Measurements from ENCODE around the gene SLC39A11.
"Not testable (repeated sequence)": the region's sequence is repeated elsewhere in the genome, so short reads cannot be mapped to it uniquely, and the experiment has no call there.

SLC39A11 gene

GRCh38 chr17:72732893-72733618 is 359.4 kb downstream of the SLC39A11 start:
- DNase-seq = no peak

DNA sequence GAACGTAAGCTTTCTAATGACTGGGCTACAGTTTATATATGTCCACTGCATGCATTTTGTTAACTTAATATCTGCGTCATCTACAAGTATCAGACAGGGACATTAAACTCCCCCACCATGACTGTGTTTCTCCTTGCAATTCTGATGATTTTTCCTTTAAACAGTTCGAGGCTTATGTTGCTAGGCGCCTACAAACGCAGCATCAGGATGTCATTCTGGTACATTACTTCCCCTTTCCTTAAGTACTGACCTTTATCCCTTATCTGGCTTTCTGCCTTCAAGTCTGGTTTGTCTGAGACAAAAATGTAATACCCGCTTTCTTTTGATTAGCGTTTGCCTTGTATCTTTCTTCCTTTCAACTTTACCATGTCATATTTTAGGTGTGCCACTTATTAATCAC is 362.4 kb downstream of the SLC39A11 start:
- DNase-seq = no peak

- DNase-seq = no peak
These were observed 365.6 kb downstream of the SLC39A11 start for GRCh38 chr17:72726936-72727335.

GRCh38 chr17:72725433-72726068 is 366.9 kb downstream of the SLC39A11 start:
- DNase-seq = peak; percentile 73

DNA sequence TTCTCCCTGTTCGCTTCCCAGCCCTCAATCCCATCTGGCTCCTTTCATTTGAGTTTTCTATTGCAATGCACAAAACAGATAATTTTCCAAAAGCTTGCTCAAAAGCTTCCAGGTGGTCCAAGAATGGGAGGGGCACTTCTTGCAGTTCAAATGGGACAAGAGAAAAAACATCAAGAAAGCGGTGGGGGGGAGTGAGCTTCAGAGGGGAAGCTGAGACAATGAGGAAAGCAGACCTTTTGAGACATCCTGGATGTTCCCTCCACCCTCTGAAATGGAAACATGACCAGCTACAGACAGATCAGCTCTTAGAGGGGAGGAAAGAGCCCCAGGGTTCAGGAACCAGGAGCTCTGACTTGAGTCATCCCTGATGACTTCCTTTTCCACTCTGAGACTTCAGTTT is 368.2 kb downstream of the SLC39A11 start:
- DNase-seq = peak; percentile 67

GRCh38 chr17:72723711-72724110 is 368.8 kb downstream of the SLC39A11 start:
- DNase-seq = no peak

DNA sequence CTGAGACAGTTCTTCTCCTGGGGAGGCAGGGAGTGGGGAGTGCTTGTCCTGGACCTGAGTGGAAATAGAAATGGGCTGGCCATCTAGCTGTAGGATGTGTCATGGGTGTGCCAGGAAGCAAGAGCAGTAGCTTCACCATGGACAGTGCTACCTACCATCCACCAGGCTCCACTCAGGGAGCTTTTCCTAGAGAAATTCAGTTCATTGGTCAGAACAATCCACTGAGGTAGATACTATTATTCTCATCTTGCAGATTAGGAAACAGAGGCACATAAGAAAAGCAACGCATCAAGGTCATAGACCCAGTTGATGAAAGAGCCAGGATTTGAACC is 372.0 kb downstream of the SLC39A11 start:
- no peak for DNase-seq

GRCh38 chr17:72719578-72720493 is 372.7 kb downstream of the SLC39A11 start:
- DNase-seq = peak; percentile 67

DNA sequence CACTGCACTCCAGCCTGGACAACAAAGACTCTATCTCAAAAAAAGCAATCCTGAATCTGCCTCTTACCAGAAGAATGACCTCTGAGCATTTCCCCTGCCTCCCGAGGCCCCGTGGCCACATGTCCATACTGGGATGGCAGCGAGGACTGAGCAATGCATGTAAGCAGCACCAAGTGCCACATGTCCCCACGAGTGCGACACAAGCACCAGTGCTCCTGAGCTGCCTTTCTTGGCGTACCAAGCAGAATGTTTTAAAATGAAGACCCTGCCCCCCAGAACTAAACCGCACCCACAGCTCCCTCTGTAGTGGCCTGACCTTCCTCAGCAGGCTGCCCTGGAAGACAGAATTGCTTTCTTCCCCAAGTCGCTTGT is 373.3 kb downstream of the SLC39A11 start:
- no peak for DNase-seq

DNA sequence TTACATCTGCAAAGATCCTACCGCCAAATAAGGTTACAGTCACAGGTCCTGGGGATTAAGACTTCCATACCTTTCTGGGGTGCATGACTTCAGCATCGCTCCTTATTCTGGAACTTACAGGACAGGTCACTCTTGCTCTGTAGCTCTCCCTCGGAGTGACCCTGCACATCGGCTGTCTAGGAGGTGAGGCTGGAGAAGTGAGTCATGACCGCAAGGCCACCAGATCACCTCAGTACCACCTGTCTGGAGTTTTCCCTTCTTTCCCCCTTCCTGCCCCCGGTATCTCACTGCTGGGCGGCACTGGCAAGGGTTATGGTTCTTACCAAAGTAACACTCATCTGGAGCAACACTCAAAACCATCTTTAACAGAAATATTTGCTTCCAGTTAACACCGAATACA is 374.8 kb downstream of the SLC39A11 start:
- DNase-seq = no peak

DNA sequence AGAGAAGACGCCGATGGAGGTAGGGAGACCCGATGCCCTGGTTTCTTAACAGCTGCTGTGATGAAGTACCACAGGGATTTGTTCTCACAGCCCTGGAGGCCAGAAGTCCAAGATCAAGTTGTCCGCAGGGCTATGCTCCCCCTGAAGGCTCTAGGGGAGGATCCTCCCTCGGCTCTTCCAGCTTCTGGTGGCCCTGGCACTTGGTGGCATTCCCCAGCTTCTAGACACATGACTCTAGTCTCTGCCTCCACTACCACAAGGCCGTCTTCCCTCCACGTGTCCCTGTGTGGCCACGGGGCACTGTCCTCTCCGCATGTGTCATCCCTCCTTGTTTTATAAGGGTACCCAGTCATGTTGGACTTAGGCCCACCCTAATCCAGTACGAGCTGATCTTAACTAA is 375.2 kb downstream of the SLC39A11 start:
- DNase-seq = no peak

DNA sequence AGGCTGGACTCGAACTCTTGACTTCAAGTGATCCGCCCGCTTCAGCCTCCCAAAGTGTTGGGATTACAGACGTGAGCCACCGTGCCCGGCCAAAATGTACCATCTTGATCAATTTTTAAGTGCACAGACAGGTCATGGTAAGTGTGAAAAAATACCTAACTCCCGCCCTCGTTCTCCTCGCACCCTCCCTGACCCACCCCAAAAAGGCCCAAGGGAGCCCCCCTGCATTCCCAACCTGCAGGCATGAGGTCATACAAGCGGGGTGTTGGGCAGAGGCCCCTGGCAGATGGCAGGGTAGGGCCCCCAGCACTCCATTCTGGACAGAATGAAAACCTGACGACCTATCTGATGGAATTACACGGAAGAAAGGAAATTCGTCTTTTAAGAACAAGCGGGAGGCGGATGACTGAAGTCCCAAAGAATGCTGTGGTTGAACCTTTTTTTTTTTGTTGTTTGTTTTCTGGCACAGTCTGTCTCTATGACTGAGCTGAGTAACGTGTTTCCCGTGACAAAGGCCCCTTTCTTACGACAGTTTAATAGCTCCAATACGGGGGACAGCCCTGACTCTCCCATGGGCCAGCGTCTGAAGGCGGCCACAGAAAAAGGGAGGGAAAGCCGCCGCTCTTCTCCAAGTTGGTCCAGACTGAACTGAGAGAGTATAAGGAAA is 376.4 kb downstream of the SLC39A11 start:
- DNase-seq = peak; percentile 43

DNA sequence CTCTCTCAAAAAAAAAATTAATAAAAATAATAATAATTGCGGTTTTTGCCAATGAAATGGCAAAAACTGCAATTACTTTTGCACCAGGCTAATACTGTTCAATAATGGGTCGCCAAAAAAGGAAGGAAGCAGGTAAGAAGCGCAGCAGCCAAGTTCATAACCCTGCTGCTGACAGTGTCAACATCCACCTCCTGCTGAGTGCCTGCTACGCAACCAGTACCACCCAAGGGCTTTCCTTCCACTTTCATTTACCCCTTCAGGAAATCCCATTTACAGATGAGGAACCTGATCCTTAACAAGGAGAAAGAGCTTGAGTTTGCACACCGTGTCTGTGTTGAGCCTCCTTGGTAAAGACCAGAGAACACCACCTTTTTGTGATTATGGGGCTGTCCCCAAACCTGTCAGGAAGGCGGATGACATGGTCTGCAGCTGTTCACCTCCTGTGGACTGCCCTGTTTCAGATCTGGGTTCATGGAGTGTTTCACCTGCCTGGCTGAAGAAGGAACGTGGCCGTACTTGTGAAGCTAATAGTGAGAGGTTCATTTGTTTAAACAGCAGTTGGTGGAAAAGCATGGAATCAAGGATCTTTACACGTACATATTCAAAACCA is 378.0 kb downstream of the SLC39A11 start:
- DNase-seq = no peak

GRCh38 chr17:72713701-72714100 is 378.8 kb downstream of the SLC39A11 start:
- no peak for DNase-seq

DNA sequence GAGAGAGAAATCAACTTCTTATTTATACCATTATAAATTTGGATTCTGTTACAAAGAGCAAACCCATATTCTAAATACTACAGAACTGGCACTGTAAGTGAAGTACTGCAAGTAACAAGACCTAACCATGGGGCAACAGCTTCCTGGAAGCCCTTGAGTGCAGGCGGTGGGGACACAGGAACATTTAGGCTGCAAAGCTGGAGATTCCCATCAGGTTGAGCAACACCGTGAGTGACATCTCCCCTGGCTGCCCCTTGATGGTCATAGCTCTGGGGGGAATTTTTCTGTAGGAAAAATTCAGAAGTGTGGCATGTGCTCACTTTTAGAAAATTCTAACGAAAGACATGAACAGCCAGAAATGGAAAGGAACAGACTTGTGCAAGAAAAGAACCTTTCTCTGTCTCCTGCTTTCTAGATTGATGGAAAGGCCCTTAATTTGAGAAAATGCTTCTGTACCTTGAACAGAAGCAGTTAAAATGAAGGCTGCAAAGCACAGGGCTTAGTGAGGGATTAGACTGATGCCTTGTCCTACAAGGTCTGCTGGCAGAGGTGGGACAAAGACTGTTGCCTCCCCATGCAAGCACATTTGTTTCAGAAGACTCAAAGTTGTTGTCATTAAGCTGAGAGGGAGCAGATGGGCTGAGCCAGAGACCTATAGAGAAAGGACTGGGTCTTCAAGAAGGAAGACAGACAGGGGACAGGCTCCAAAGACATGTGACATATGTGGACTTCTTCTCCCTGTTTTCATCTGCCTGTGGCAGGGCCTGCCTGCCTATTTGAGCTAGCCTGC is 380.8 kb downstream of the SLC39A11 start:
- DNase-seq = no peak

GRCh38 chr17:72710834-72711233 is 381.7 kb downstream of the SLC39A11 start:
- DNase-seq = no peak

GRCh38 chr17:72710202-72710601 is 382.3 kb downstream of the SLC39A11 start:
- DNase-seq = no peak

- DNase-seq = not testable (repeated sequence)
These were observed 383.8 kb downstream of the SLC39A11 start for GRCh38 chr17:72708682-72709081.

DNA sequence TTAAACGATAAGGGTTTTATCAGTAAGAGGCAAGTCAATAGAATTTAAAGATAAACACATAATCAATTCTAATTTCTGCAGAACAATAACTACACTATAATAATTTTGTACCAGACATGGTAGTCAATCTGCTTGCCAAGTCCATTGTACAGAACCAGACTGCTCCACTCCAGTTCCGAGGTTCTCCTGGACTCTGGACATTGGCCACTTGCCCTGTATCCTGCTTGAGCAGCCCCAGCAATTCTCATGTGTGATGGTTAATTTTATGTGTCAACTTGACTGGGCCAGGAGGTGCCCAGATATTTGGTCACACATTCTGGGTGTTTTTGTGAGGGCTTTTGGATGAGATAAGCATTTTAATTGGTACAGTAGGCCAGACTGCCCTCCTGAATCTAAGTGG is 384.6 kb downstream of the SLC39A11 start:
- no peak for DNase-seq

DNA sequence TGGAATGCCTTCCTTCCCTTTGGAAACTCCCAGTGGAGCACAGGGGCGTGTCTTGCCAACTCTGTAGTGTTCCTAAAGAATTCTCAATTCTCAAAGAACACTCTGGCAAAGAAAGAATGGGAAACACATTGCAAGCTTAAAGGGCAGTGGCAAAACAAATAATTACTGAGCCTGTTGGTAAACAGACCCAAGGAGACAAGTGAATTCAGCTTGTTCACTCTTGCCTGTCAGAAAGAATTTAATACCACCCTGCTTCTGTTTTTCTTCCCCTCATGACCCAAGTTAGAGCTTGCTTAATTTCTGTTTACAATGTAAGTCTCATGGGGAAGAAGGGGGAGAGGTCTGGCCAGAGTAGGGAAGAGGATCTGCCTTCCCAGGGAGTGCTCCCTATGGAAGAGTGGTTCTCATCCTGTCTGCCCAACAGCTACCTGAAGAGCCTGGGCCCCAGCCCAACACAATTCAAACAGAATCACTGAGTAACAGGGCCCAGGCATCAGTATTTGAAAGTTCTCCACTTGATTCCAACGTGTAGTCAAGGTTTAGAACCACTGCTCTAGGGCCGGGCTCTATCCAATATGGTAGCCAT is 386.0 kb downstream of the SLC39A11 start:
- DNase-seq = no peak

- DNase-seq = no peak
These were observed 386.5 kb downstream of the SLC39A11 start for GRCh38 chr17:72705905-72706395.

Data from left hindlimb (tissue), 1 donor.